Middle frontal gyrus (tissue), 1 donor: Measurements from ENCODE around the gene COL24A1.
"Not testable (repeated sequence)": the region's sequence is repeated elsewhere in the genome, so short reads cannot be mapped to it uniquely, and the experiment has no call there.

Experiments
- DNase-seq: peaks from one replicate; pipeline ENCODE4 v3.0.0-alpha.2; 2015; ENCODE audit warnings: low spot score; ENCODE audit errors: extremely low spot score

The COL24A1 gene

DNA sequence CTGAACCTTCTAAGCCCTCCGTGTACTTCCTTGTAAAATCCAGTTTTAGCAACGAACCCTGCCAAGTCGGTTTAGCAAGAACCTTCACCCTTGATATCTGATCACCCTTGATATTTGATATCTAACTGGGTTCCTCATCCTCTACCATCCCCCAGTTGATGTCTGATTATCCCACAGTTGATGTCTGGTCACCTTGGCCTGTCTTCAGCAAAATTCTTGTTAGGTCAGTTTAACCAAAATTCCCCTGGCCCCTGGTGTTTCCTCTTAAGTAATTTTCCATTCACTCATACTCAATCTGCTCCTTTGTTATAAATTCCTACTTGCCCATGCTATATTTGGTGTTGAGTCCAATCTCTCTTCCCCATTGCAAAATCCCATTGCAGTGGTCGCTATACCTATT, 333.9 kb downstream of the COL24A1 start:
- no peak for DNase-seq

GRCh38 chr1:85818371-85818770, 338.2 kb downstream of the COL24A1 start:
- DNase-seq = no peak

- DNase-seq = no peak
Observed at GRCh38 chr1:85816606-85817005, 340.0 kb downstream of the COL24A1 start.

GRCh38 chr1:85815906-85816305, 340.7 kb downstream of the COL24A1 start:
- no peak for DNase-seq

- DNase-seq = no peak
Observed at GRCh38 chr1:85806236-85806965, 350.2 kb downstream of the COL24A1 start.

- DNase-seq = no peak
Observed at GRCh38 chr1:85801520-85801919, 355.1 kb downstream of the COL24A1 start.

- no peak for DNase-seq
Observed at GRCh38 chr1:85799737-85800136, 356.8 kb downstream of the COL24A1 start.

GRCh38 chr1:85798419-85798818, 358.2 kb downstream of the COL24A1 start:
- no peak for DNase-seq

- DNase-seq = not testable (repeated sequence)
Observed at GRCh38 chr1:85777021-85777420, 379.6 kb downstream of the COL24A1 start.

DNA sequence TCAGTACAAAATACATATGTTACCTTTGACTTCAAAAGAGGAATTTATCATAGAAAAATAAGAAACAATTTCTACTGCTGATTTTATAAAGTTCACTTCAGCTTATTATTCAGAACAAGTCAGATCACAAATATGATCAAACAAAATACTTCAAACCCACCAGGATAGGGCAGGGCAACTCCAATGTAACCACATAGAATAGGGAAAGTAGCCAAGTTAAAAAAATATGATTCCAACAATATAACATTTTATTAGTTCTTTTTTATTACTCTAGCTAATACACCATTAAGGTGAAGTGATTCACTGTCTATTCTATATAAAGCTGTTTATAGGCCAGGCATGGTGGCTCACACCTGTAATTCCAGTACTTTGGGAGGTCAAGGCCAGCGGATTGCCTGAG, 393.8 kb downstream of the COL24A1 start:
- no peak for DNase-seq

DNA sequence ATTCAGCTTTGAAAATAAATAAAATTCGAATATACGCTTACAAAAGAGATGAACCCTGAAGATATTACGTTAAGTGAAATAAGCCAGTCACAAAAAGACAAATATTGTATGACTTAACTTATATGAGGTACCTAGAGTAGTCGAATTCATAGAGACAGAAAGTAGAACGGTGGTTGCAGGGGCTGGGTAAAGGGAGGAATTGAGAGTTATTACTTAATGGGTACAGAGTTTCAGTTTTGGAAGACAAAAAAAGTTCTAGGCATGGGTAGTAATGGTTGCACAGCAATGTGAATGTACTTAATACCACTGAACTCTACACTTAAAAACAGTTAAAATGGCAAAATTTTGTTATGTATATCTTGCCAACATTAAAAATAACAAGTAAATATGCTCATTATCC, 399.7 kb downstream of the COL24A1 start:
- DNase-seq = no peak

- no peak for DNase-seq
Observed at GRCh38 chr1:85748120-85748519, 408.5 kb downstream of the COL24A1 start.

- no peak for DNase-seq
Observed at GRCh38 chr1:85746777-85747176, 409.8 kb downstream of the COL24A1 start.

DNA sequence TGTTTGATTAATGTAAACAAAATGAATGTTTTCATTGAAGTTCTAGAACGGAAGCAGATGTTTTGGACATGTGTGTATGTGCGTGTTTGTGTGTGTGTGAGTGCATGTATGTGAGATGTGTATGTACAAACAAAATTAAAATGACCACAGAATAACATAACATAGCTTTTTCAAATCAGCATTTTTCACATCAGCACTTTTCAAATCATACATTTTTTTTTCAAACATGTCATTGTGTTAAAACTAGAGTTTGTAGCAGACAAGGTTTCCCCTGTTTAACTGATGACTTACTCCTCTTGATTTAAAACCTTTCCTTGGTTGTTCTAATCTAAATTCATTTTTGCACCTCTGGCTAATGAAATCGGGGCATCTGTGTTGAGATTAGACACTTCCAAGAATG, 412.8 kb downstream of the COL24A1 start:
- DNase-seq = no peak

DNA sequence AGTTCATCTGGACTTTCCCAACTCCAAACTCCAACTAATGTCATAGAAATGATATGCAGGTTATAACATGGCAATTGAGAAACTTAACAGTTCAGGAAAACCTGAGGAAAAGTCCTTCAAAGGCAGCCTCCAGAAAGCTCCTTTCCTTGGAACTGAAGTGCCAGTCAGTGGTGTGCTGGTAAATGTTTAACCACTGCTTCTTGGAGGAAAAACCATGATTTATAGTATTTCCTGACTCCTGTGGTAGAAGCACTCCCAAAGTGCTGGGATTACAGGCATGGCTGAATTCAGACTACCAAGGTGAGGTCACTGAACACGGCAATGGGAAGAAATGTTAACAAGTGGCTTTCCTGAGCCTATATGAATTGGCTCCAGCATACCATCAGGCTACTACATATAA, 421.6 kb downstream of the COL24A1 start:
- no peak for DNase-seq

DNA sequence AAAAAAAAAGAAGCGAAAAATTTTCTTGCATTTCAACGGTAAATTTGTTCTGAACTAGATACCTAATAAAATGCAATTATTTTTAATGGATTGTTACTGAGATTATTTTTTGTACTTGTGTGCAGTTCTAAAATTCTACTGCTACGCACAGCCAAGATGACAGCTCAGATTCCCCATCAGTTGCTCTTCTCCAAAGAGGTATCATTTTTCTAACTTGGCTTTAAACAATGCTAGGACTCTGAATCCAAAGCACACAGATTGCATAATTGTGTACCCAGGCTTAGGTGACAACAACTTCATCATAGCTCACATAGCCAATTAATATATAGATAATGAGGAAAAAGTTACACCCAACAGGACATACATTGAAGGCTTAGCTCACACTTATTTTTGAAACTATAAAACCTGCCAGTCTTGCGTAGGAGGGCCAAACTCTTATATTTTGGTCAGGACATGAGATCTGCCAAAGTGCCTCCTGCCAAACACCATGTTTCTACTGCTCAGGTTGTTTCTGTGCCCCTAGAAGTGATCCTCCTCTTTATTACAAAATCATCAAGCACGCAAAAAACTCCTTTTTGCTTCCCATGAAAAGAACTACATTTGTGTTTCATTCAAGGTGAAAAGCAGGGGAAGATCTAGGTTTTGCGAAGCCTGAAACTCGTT, 437.8 kb downstream of the COL24A1 start:
- no peak for DNase-seq

- not testable (repeated sequence) for DNase-seq
Observed at GRCh38 chr1:85714418-85715114, 442.0 kb downstream of the COL24A1 start.

DNA sequence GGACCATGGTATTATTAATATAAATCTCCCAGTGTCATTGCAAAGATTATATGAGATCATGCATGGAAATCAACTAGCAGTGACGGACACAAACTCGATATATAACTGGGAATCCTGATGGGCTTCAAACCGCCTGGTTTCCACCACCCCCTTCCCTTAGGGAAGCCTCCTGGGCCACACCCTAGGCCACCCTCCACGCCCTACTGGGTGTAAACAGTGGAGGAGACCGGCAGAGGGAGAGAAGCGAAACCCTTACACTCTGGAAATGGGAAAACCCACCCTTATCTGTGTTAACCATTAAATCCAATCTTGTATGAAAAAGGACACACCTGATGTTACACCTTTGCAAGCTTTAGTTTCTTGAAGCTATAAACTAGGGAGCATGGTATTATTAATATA, 447.7 kb downstream of the COL24A1 start:
- DNase-seq = no peak

DNA sequence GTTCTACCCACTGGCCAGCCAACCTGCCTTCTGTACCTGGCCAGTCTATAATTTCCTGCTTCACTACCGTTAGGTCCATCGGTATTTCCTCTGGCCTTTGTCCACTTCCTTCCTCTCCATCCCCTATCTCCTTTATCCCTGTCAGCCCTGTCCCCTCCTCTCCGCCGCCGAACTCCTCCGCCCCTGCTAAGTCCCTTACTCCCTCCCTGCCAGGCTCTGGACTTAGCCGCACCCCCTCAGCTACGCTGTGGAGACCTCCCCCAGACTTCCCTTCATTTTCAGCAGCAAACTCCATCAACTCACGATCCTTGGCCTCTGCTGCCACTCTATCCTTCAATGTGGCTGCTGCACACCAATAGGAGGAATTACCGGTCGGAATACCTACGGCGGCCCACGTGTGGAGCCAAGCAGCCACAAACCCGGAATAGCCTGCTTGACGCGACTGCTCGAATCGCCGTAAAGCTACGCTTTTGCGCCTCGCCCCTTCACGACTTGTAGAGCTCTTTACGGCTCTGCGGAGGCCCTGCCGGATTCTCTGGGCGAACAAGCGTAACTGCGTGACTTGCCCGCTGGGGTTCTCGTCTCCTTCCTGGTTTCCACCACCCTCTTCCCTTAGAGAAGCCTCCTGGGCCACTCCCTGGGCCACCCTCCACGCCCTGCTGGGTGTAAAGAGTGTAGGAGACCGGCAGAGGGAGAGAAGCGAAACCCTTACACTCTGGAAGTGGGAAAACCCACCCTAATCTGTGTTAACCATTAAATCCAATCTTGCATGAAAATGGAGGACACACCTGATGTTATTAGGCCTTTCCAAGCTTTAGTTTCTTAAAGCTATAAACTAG, 448.4 kb downstream of the COL24A1 start, which contains the start of gene ZNHIT6:
ZNHIT6 (minus strand) TSS at position 444 of the 839 bp plus-strand sequence; CDS start at position 295, 149 bp downstream.
- DNase-seq = peak; percentile 88

DNA sequence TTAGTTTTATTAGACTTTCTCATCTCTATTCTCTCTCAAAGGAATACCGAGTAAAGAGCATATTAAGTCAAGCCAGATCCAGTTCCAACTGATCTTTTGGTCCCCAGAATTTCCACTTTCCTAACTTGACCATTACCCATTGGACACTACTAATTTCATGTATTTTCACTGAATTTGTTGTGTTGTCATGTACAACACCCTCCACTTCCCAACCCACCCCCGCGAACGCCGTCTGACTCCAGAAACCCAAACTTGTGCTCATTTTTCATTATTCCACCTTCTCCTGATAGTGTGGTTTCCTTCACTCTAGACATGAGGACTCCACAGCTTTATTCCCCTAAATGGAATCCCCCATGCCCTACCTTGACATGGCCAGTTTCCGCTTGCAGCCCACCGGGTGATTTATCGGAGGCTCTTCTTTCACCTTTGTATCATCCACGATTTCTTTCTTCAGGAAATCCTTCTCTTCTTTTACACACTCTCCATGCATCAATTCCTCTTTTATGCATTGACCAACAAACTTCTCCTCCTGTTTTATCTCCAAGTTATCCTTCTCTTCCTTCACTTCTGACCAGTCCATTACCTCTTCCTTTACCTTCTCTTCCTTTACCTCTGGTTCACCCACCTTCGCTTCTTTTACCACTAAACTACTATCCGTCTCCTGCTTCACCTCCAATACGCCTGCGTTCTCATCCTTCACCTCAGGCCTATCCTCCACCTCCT, 449.1 kb downstream of the COL24A1 start:
- no peak for DNase-seq

DNA sequence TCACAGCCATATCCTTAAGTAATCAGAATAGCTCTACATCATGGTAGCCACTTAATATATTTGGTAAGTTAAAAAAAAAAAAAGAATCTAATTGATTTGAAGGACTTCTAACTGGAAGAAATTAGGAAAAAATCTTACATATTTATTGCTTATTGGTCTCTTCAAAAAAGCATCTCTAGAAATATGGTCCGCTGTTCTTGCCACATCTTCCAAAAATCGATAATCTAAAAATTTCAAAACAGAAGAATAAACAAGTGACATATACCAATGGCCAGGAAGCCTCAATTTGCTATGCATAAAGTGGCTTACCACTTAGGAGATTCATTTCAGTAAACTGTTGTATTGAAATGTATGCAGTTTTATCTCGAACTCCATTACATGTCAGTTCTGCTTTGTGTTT, 450.6 kb downstream of the COL24A1 start:
- DNase-seq = no peak
